ENCODE measurements around the gene GNAT3.

GNAT3 gene

GRCh38 chr7:80499350-80499953 lies 12.4 kb downstream of the GNAT3 start:
- DNase-seq (ENCODE audit: low spot score): no peak

GRCh38 chr7:80498481-80499349 lies 13.1 kb downstream of the GNAT3 start:
- no peak for DNase-seq (ENCODE audit: low spot score)

- no peak for DNase-seq (ENCODE audit: low spot score)
Observed at GRCh38 chr7:80496586-80496985, 15.3 kb downstream of the GNAT3 start.

- no peak for DNase-seq (ENCODE audit: low spot score)
Observed at GRCh38 chr7:80493121-80493849, 18.6 kb downstream of the GNAT3 start.

GRCh38 chr7:80491462-80491861 lies 20.4 kb downstream of the GNAT3 start:
- DNase-seq (ENCODE audit: low spot score): no peak

GRCh38 chr7:80488851-80489370 lies 23.0 kb downstream of the GNAT3 start:
- DNase-seq (ENCODE audit: low spot score): no peak

- no peak for DNase-seq (ENCODE audit: low spot score)
Observed at GRCh38 chr7:80488406-80488805, 23.5 kb downstream of the GNAT3 start.

GRCh38 chr7:80485721-80486120 lies 26.1 kb downstream of the GNAT3 start:
- DNase-seq (ENCODE audit: low spot score): no peak

- DNase-seq (ENCODE audit: low spot score): no peak
Observed at GRCh38 chr7:80482950-80483349, 28.9 kb downstream of the GNAT3 start.

GRCh38 chr7:80481196-80481884 lies 30.5 kb downstream of the GNAT3 start:
- DNase-seq (ENCODE audit: low spot score): peak; percentile 9

- no peak for DNase-seq (ENCODE audit: low spot score)
Observed at GRCh38 chr7:80480566-80480965, 31.3 kb downstream of the GNAT3 start.

- no peak for DNase-seq (ENCODE audit: low spot score)
Observed at GRCh38 chr7:80478683-80479082, 33.2 kb downstream of the GNAT3 start.

- no peak for DNase-seq (ENCODE audit: low spot score)
Observed at GRCh38 chr7:80476035-80476434, 35.8 kb downstream of the GNAT3 start.

- no peak for DNase-seq (ENCODE audit: low spot score)
Observed at GRCh38 chr7:80475383-80475782, 36.5 kb downstream of the GNAT3 start.

- DNase-seq (ENCODE audit: low spot score): no peak
Observed at GRCh38 chr7:80473751-80474150, 38.1 kb downstream of the GNAT3 start.

GRCh38 chr7:80472491-80473200 lies 39.2 kb downstream of the GNAT3 start:
- DNase-seq (ENCODE audit: low spot score): no peak

- no peak for DNase-seq (ENCODE audit: low spot score)
Observed at GRCh38 chr7:80468931-80469714, 42.7 kb downstream of the GNAT3 start.

- no peak for DNase-seq (ENCODE audit: low spot score)
Observed at GRCh38 chr7:80467069-80467468, 44.8 kb downstream of the GNAT3 start.

- no peak for DNase-seq (ENCODE audit: low spot score)
Observed at GRCh38 chr7:80466636-80467035, 45.2 kb downstream of the GNAT3 start.

- no peak for DNase-seq (ENCODE audit: low spot score)
Observed at GRCh38 chr7:80464211-80464610, 47.7 kb downstream of the GNAT3 start.

Data from iPS-NIHi11 (cell line).